ENCODE results near the gene SBK1.
"Not testable (repeated sequence)": the region's sequence is repeated elsewhere in the genome, so short reads cannot be mapped to it uniquely, and the experiment has no call there.

Gene SBK1

GRCh38 chr16:28335678-28336077 is 43.4 kb downstream of the SBK1 start:
- not testable (repeated sequence) for DNase-seq (ENCODE audit: low read depth, low spot score)

- DNase-seq (ENCODE audit: low read depth, low spot score) = not testable (repeated sequence)
These were observed 44.8 kb downstream of the SBK1 start for GRCh38 chr16:28336940-28337710.

- DNase-seq (ENCODE audit: low read depth, low spot score) = not testable (repeated sequence)
These were observed 45.9 kb downstream of the SBK1 start for GRCh38 chr16:28338230-28338629.

GRCh38 chr16:28362600-28362999 is 70.3 kb downstream of the SBK1 start:
- DNase-seq (ENCODE audit: low read depth, low spot score) = not testable (repeated sequence)

- DNase-seq (ENCODE audit: low read depth, low spot score) = not testable (repeated sequence)
These were observed 71.1 kb downstream of the SBK1 start, which contains the start of gene NPIPB6 for GRCh38 chr16:28363408-28363807. NPIPB6 (minus strand) TSS chr16:28363508; CDS start chr16:28362822, 686 bp downstream.

- DNase-seq (ENCODE audit: low read depth, low spot score) = not testable (repeated sequence)
These were observed 72.2 kb downstream of the SBK1 start for GRCh38 chr16:28364268-28365173.

- DNase-seq (ENCODE audit: low read depth, low spot score) = not testable (repeated sequence)
These were observed 75.6 kb downstream of the SBK1 start for GRCh38 chr16:28367926-28368325.
